ENCODE measurements around the gene DGCR6L. TPM values are rescaled to one million over a fixed set of nuclear protein-coding genes. Genes with fewer than 3 reads are reported as not detected.

DGCR6L gene
- polyA plus RNA-seq, 2 donors, result 43.9 to 44.7 TPM

Other genes starting within 250 kb of the DGCR6L start
- gene DGCR8, start 239.8 kb downstream of the DGCR6L start, polyA plus RNA-seq, result 10 to 100 TPM; 14.1 to 21.6 TPM
- 100 to 1,000 TPM in 1 of 2 donors, 10 to 100 TPM in 1; 49.2 to 136 TPM for gene RANBP1, start 204.0 kb downstream of the DGCR6L start, polyA plus RNA-seq
- gene TRMT2A, start 202.8 kb downstream of the DGCR6L start, polyA plus RNA-seq, result 10 to 100 TPM; 41.1 to 77.1 TPM
- gene ZDHHC8, start 188.3 kb downstream of the DGCR6L start, polyA plus RNA-seq, result 10 to 100 TPM; 21.3 to 33.6 TPM
- gene CCDC188, start 169.0 kb downstream of the DGCR6L start, polyA plus RNA-seq, result under 1 TPM; 0.35 to 0.65 TPM
- gene RTN4R, start 51.7 kb downstream of the DGCR6L start, polyA plus RNA-seq, result 1 to 10 TPM; 1.9 to 2.5 TPM
- 1 to 10 TPM; 3.8 to 4.0 TPM for gene ZNF74, start 74.1 kb upstream of the DGCR6L start, polyA plus RNA-seq
- 1 to 10 TPM in 1 of 2 donors, under 1 TPM in 1; 0.57 to 1.0 TPM for gene SCARF2, start 117.8 kb upstream of the DGCR6L start, polyA plus RNA-seq
- 1 to 10 TPM; 5.7 to 6.3 TPM for gene KLHL22, start 175.7 kb upstream of the DGCR6L start, polyA plus RNA-seq
- 10 to 100 TPM; 31.0 to 55.9 TPM for gene MED15, start 187.6 kb upstream of the DGCR6L start, polyA plus RNA-seq

Data from esophagus (tissue), 2 donors.